VCaP (cell line): ENCODE measurements around the gene G6PD.

Source experiments
- H3K27ac ChIP-seq: fragments of 450-650 bp; 2 replicates; pipeline ENCODE4 v1.5.1; 2017
- CTCF ChIP-seq: fragments of 450-650 bp; conservative IDR thresholded peaks from 2 replicates; pipeline ENCODE4 v1.5.1; 2017; ENCODE audit warnings: mild to moderate bottlenecking, moderate library complexity

Gene G6PD

GRCh38 chrX:154511761-154512160 is 34.9 kb downstream of the G6PD start:
- TF ChIP-seq CTCF = no peak
- no peak overlapping the region for H3K27ac ChIP-seq

GRCh38 chrX:154509455-154509854 is 37.2 kb downstream of the G6PD start:
- no peak overlapping the region for H3K27ac ChIP-seq
- TF ChIP-seq CTCF = no peak

- no peak for TF ChIP-seq CTCF
Observed at GRCh38 chrX:154508384-154508745, 38.3 kb downstream of the G6PD start.

GRCh38 chrX:154507673-154508383 is 38.8 kb downstream of the G6PD start:
- no peak for TF ChIP-seq CTCF
- no peak overlapping the region for H3K27ac ChIP-seq

More at GRCh38 chrX:154508384-154508745, 38.3 kb downstream of the G6PD start:
- H3K27ac ChIP-seq = no peak overlapping the region

GRCh38 chrX:154506483-154507332 is 39.9 kb downstream of the G6PD start:
- no peak for TF ChIP-seq CTCF
- no peak overlapping the region for H3K27ac ChIP-seq

- H3K27ac ChIP-seq = no peak overlapping the region
- TF ChIP-seq CTCF = no peak
Observed at GRCh38 chrX:154505734-154506133, 40.9 kb downstream of the G6PD start.

GRCh38 chrX:154502989-154503388 is 43.7 kb downstream of the G6PD start:
- TF ChIP-seq CTCF = no peak
- H3K27ac ChIP-seq = no peak overlapping the region
